Ascending aorta (tissue), 2 donors: ENCODE results near the gene TTBK2. TPM values are rescaled to one million over a fixed set of nuclear protein-coding genes. Genes with fewer than 3 reads are reported as not detected.
A peak's percentile ranks its signal among the peaks of the same experiment; 100 is the strongest.

Source experiments
- DNase-seq, 2 donors: peaks; one replicate each; pipeline ENCODE4 v3.0.0-alpha.2; 2019; ENCODE audit warnings: low spot score in 2 of 2
- H3K27ac ChIP-seq, 2 donors: fragments of 200-600 bp; sonication (generic); one replicate each; pipeline ENCODE4 v1.5.1; 2016 to 2017; ENCODE audit warnings: mild to moderate bottlenecking in 1 of 2
- H3K27me3 ChIP-seq: fragments of 200-600 bp; sonication (generic); one replicate; pipeline ENCODE4 v1.5.1; 2017
- H3K36me3 ChIP-seq, 2 donors: fragments of 200-600 bp; sonication (generic); one replicate each; pipeline ENCODE4 v1.5.1; 2016
- H3K4me1 ChIP-seq, 2 donors: fragments of 200-600 bp; sonication (generic); one replicate each; pipeline ENCODE4 v1.5.1; 2016 to 2017; ENCODE audit warnings: mild to moderate bottlenecking in 1 of 2
- H3K4me3 ChIP-seq, 2 donors: fragments of 200-600 bp; sonication (generic); one replicate each; pipeline ENCODE4 v1.5.1; 2016 to 2017; ENCODE audit warnings: mild to moderate bottlenecking in 1 of 2
- H3K9me3 ChIP-seq, 2 donors: fragments of 200-600 bp; sonication (generic); one replicate each; pipeline ENCODE4 v1.5.1; 2016
- CTCF ChIP-seq, 3 experiments: fragments of 200-600 bp in 2 of 3; fragments of 450-650 bp in 1 of 3; sonication (generic) in 2 of 3; IDR thresholded peaks; one replicate each; pipeline ENCODE4 v1.5.1; 2016 to 2019; ENCODE audit warnings: antibody characterized with exemption in 3 of 3, mild to moderate bottlenecking in 1 of 3, moderate library complexity in 1 of 3
- intact Hi-C: fragments of 100-400 bp; cut with DNase I; formaldehyde crosslinking; loops from one replicate; pipeline ENCODE4 v1.15.1; 2023
- total RNA-seq: library from RNA; depleted of rRNA; stranded (reverse); fragments of >200 nt; gene quantifications from one replicate; pipeline ENCODE4 v1.1.0, GENCODE V29; 2016

TTBK2 gene
- total RNA-seq, 1 donor from 2014 or later: 25.3 TPM

DNA sequence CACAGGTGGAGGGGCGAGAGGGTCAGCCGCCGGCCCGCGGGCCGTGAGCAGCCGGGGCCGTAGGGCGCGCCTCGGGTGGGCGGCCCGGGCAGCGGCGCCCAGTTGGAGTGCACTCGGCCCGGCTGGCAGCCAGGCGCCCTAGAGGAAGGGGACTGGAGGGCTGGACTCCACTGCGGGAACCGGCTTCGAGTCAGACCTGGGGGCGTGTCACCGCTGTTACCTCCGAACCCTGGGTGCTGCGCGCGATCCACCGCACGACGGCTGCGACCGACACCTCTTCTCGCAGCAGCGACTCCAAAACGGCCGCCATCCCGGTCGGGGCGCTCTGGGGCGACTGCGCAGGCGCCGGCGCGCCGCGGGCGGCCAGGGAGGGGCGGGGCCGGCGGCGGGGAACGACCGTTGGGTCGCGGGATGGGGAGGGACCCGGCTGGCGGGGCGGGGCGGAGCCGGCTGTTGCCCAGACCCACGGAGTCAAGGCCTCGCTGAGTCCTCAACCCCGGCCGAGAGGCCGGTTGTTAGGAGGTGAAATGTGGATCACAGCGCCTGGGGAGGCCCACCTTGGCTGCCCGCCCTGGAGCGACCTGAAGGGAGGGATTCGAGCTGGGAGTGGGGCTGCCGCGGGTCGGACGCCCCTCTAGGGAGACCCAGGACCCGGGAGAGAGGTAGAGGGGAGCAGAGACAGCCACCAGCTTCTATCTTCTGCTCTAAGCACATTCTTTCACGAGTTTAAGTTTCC lies 183.6 kb downstream of the TTBK2 start, which contains the start of gene CDAN1:
CDAN1 (minus strand) TSS at position 336 of the 736 bp plus-strand sequence; CDS start at position 310, 26 bp downstream.
- peak within 1 kb of the TSS; percentile 84 to 91 for H3K27ac ChIP-seq
- DNase-seq: peak; percentile 66 to 94
- intact Hi-C loops: loop anchor here (1.0 to 2.0 kb wide), 2 partner anchors 36 to 183 kb away; partner anchors contain the start of gene TTBK2
- H3K36me3 ChIP-seq: peaks cover 12 to 31% of the 10 kb centered on the region in 2 donors
- H3K27me3 ChIP-seq: no peaks in the 10 kb centered on the region
- H3K4me3 ChIP-seq: peak within 1 kb of the TSS; percentile 68 to 92
- TF ChIP-seq CTCF (IDR thresholded peaks at IDR 0.05): no peak
- peaks cover 9 to 20% of the 10 kb centered on the region in 2 donors for H3K4me1 ChIP-seq
- no peaks in the 10 kb centered on the region for H3K9me3 ChIP-seq

- peaks cover 9 to 20% of the 10 kb centered on the region in 2 donors for H3K4me1 ChIP-seq
- no peaks in the 10 kb centered on the region for H3K27me3 ChIP-seq
- peaks cover 18 to 38% of the 10 kb centered on the region in 2 donors for H3K36me3 ChIP-seq
- DNase-seq: no peak
- H3K27ac ChIP-seq: peak overlapping the region; percentile 84 to 91
- no peaks in the 10 kb centered on the region for H3K9me3 ChIP-seq
- peak overlapping the region; percentile 68 to 92 for H3K4me3 ChIP-seq
- intact Hi-C loops: loop anchor here (2.0 kb wide), 1 partner anchor 37 kb away; no protein-coding TSS in a partner anchor
- TF ChIP-seq CTCF (IDR thresholded peaks at IDR 0.05): no peak
Observed at GRCh38 chr15:42736178-42736792, 184.3 kb downstream of the TTBK2 start.

DNA sequence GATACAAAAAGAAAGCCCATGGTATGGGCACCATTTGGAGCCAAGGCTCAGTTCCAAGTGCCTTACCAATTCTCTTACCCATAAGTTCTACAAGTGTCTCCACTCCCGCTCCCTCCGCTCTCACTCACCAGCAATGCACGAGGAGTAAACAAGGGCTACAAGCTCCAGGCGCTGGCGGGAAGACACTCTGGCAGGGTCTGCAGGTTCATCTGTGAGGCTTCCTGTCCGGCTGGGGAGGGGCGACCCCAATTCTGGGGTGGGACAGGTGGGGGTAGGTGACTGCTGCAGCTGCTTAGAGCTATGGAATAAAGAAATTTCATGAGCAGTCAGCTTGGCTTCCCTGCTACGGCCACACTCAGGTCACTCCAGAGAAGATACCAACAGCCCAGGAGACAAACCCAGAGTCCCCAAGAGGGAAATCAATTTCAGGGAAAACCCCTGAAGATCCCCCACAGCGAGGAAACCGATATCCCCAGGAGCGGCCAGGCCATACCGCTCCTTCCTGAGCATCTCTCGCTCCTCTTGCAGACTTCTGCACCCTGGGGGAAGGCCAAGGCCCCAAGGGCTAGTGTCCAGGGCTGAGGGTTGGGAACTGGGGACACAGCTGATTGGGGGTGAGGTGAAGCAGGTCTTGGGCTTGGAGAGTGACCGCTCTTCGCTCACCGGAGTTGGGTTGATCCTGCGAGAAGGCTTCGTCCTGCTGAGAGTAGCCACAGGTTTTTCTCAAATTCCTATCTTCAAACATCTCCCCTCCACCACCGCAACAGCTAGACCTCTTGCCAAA lies 185.0 kb downstream of the TTBK2 start:
- no peak for TF ChIP-seq CTCF (IDR thresholded peaks at IDR 0.05)
- Histone ChIP-seq H3K4me3 (peak overlapping the region; percentile 68 to 92), H3K4me1 (peaks cover 9 to 20% of the 10 kb centered on the region in 2 donors), H3K9me3 (no peaks in the 10 kb centered on the region), H3K27ac (peak overlapping the region; percentile 84 to 91), H3K36me3 (peaks cover 20 to 45% of the 10 kb centered on the region in 2 donors), H3K27me3 (no peaks in the 10 kb centered on the region)
- intact Hi-C loops: loop anchor here (2.0 kb wide), 1 partner anchor 37 kb away; no protein-coding TSS in a partner anchor
- DNase-seq: no peak

DNA sequence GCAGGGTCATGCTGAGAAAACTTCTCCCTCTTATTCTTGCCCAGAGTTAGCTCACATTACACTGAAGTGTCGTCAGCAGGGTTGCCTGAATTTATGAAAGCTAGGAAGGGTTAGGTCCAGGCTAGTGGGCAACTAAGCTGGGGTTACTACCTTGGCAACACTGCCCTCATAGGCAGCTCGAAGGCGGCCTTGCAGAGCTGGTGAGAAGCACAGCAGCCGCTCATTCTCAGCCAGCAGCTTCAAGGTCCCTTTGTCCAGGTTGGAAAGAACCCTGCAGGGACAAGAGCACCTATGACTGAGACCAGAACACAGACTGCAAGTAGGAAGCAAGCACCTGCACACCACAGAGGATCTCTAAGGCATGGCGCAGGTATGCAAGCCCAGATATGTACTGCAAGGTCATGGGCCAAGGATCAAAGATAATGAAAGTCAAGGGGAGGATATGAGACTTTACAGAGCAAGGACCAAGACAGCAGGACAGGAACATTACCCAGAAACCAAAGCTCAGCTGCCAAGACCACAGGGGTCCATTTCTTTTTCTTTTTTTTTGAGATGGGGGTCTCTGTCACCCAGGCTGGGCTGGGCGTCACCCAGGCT lies 186.4 kb downstream of the TTBK2 start:
- H3K4me1 ChIP-seq: peaks cover 9 to 20% of the 10 kb centered on the region in 2 donors
- H3K9me3 ChIP-seq: no peaks in the 10 kb centered on the region
- no peak for TF ChIP-seq CTCF (IDR thresholded peaks at IDR 0.05)
- H3K36me3 ChIP-seq: peaks cover 33 to 59% of the 10 kb centered on the region in 2 donors
- intact Hi-C loops: no loop called here
- H3K27ac ChIP-seq: no peak overlapping the region
- DNase-seq: no peak
- H3K4me3 ChIP-seq: no peak overlapping the region
- no peaks in the 10 kb centered on the region for H3K27me3 ChIP-seq

DNA sequence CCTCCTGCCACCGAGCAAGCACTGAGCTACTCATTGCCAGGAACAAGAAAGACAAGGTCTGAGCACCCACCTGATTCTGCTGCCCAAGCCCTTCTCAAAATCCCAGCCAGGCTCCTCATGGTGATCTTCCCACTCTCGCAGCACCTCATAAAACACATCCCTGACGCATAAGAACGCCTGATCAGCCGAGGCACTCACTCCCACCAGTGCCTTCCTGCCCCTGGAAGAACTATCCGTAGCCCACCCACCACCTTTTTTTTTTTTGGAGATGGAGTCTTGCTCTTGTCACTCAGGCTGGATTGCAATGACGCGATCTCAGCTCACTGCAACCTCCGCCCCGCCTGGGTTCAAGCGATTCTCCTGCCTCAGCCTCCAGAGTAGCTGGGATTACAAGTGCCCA lies 187.6 kb downstream of the TTBK2 start:
- DNase-seq: no peak

More for the DNA sequence above, 187.6 kb downstream of the TTBK2 start:
- H3K36me3 ChIP-seq: peaks cover 44 to 70% of the 10 kb centered on the region in 2 donors
- no peak overlapping the region for H3K4me3 ChIP-seq
- H3K9me3 ChIP-seq: no peaks in the 10 kb centered on the region
- intact Hi-C loops: no loop called here
- no peak overlapping the region for H3K27ac ChIP-seq
- no peak for TF ChIP-seq CTCF (IDR thresholded peaks at IDR 0.05)
- no peaks in the 10 kb centered on the region for H3K27me3 ChIP-seq
- peaks cover 9 to 20% of the 10 kb centered on the region in 2 donors for H3K4me1 ChIP-seq
